ENCODE measurements around the gene B3GAT2. TPM values are rescaled to one million over a fixed set of nuclear protein-coding genes. Genes with fewer than 3 reads are reported as not detected.

B3GAT2 gene
- total and polyA plus RNA-seq, 2 of the 13 experiments (the other 11 are each of a cell fraction or from before 2014, with no cell fraction given) = 0.01 to 0.02 TPM

- TF ChIP-seq AKNA (CRISPR knock-in tag; IDR thresholded peaks at IDR 0.05; ENCODE audit: borderline replicate concordance) (no peak), RFX1 (IDR thresholded peaks at IDR 0.05) (no peak), GPN1 (CRISPR knock-in tag; IDR thresholded peaks at IDR 0.05; ENCODE audit: borderline replicate concordance) (no peak), ZBTB2 (CRISPR knock-in tag; IDR thresholded peaks at IDR 0.05; ENCODE audit: low read depth) (no peak), TERF1 (CRISPR knock-in tag; IDR thresholded peaks at IDR 0.05) (no peak), ZBTB49 (CRISPR knock-in tag; IDR thresholded peaks at IDR 0.05; ENCODE audit: borderline replicate concordance) (no peak), NAIF1 (CRISPR knock-in tag; IDR thresholded peaks at IDR 0.05; ENCODE audit: borderline replicate concordance) (no peak), MXD1 (CRISPR knock-in tag; IDR thresholded peaks at IDR 0.05) (no peak), DDIT3 (CRISPR knock-in tag; IDR thresholded peaks at IDR 0.05) (no peak), ELF1 (CRISPR knock-in tag; IDR thresholded peaks at IDR 0.05) (no peak), ADNP (CRISPR knock-in tag; IDR thresholded peaks at IDR 0.05) (no peak), NR1H2 (CRISPR knock-in tag; IDR thresholded peaks at IDR 0.05; ENCODE audit: borderline replicate concordance, low read depth) (no peak), RNF2 (conservative IDR thresholded peaks at IDR 0.05; ENCODE audit: low read depth) (no peak), THAP8 (CRISPR knock-in tag; IDR thresholded peaks at IDR 0.05; ENCODE audit: borderline replicate concordance) (no peak), ATRX (CRISPR knock-in tag; IDR thresholded peaks at IDR 0.05; ENCODE audit: borderline replicate concordance) (no peak), ZNF790 (CRISPR knock-in tag; IDR thresholded peaks at IDR 0.05; ENCODE audit: borderline replicate concordance) (no peak), MYC (CRISPR knock-in tag; IDR thresholded peaks at IDR 0.05; ENCODE audit: borderline replicate concordance) (no peak), KDM1A (CRISPR knock-in tag; IDR thresholded peaks at IDR 0.05) (no peak)
Measured at GRCh38 chr6:70849348-70850069, 107.4 kb downstream of the B3GAT2 start (continued).

Measured in HepG2 (cell line).